EH (cell line): ENCODE measurements around the gene TNFAIP8L3.
"Not testable (repeated sequence)": the region's sequence is repeated elsewhere in the genome, so short reads cannot be mapped to it uniquely, and the experiment has no call there.

Experiments
- DNase-seq: peaks from one replicate; pipeline ENCODE4 v3.0.0-alpha.2; 2015; ENCODE audit warnings: low read depth

TNFAIP8L3 gene

DNA sequence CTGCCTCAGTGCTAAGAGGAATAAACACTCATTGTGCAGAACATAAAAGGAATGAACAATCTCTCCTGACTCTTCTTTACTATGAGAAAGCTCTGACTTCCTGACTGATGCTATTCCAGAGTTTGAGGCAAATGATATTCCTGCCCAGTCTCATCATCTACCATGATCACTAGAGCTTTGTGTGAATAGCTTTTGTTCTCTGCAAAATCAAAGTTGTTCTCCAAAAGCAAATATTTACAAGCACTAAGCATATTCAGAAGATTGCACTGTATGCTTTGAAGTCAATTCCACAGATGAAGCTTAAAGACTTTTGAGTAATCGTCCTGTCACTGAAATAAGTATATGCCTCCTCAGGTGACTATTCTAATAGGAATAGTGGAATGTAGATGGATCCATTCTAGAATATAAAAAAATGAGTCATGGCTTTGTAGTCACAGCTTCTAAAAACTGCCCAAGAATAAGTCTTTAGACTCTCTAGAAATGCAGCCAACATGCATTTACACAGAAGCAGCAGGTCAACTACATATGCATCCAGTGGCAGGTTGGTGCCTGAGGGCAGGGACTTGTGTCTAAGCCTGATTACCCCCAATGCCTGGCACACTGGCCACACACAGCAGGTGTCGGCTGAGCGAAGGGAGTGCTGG, 34.6 kb downstream of the TNFAIP8L3 start:
- no peak for DNase-seq

DNA sequence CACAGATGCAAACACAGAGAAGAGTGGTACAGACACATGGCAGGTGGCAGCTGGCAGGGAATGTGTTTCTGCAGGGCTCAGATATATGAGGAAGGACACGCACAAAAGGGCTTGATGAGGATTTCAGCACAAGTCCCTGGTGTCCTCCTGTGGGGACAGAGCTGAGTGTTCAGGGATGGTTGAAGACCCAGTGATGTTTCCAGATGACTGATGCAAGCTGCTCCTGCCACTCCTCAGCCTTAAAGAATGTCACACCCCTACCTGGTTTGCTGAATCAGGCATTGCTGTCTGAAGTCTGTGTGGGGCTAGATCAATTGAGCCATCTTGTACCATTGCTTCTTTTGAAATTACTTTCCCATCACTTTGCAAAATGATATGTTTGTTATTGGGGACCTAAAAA, 40.2 kb downstream of the TNFAIP8L3 start:
- no peak for DNase-seq

DNA sequence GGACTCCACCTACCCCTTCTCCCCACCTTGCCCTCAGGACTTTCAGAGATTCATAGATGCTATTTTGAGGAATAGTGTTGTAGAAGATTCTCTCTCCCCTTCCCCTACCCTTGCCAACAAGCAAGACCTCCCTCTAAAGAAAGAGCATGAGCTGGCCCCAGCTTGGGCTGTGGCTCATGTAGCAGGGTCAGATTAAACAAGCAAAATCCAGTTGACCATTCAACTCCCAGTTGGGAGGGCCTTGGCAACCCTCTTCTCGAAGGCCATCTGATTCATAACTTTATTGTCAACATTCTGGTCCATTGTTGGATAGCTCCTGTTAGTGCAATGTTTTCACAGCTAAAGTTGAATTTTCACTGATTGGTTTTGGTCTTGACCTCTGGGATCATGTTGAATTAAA, 41.1 kb downstream of the TNFAIP8L3 start:
- DNase-seq, result no peak

DNA sequence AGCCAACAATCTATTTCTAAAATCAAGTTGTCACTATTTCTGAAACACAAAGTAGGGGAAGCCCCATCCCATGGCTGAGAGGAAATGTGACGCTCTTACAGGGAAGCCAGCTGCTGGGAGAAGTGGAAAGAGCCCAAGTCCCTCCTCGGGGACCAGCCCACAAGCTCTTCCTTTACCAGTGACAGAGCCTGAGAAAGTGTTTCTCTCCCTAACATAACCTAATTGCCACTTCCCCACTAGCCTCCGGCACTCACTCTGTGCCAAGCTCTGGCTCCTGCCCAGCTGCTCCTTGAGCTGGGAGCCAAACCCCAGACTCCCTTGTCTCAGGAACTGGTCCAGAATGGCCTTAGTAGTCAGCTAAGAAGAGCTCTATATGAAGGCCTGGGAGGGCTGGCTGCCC, 42.9 kb downstream of the TNFAIP8L3 start:
- peak; percentile 52 for DNase-seq

DNA sequence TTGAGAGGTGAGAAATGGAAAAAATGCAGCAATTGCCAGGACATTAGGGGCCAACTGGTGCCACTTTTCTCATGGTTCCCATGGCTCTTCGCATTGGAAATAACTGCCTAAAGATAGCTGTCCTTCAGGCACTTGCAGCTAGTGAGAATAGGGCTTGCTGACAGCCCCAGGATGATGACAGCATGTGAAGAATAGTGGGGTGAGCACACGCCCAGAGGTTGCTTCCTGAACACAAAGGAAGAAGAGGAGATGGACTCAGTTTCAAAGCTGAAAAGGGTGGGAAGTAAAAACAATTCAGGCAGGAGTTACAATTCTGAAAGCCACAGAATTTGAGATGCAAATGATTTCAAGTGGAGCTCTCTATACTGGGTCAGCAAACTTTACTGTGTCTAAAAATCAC, 45.6 kb downstream of the TNFAIP8L3 start:
- no peak for DNase-seq

DNA sequence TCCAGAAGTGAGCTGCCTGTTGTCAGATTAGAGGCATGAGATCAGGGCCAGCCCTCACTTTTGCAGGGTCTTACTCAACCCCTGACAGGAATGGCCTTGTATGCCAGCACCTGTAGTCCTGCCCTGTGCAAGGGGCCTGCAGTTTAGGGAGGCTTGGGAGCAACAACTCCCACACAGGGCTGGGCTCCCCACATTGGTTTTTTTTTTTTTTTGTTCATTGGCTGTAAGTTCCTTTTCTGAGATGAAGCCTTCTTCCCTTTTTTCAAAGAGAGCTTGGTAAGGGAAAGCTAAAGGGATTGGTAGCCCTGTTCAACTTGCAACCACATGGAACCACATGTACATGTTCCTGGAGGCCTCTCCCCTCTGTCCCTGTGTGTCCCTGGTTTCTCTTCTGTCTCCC, 46.4 kb downstream of the TNFAIP8L3 start:
- DNase-seq, result no peak

DNA sequence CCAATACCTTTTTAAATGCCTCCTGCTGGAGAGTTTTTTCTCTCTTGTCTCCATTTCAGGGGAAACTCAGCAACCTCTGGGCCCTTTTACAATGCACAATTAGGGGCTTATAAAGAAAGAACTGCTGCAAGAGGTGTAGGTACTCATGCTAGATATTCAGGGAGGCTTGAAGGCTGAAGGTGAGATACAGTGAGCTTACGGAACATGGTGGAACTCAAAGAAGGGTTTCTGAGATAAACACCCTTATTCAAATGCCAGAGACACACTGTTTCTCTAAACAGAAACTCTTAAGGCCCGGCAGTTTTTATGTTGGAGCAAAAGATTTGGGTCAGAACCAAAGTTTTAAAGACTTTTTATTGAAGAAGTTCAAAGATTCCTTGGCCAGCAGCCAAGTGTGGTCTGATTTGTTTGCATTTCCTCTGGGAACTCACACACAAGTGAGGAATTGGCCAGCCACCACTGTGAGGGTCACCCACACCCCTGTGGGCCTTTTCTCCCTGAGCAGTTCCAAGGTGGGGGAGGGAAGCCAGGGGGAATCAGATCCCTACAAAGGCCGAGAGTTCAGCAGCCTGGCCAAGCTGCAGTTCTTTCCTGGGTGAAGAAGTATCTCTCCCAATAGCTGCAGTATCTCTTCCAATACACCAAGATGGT, 47.8 kb downstream of the TNFAIP8L3 start:
- peak; percentile 66 for DNase-seq

DNA sequence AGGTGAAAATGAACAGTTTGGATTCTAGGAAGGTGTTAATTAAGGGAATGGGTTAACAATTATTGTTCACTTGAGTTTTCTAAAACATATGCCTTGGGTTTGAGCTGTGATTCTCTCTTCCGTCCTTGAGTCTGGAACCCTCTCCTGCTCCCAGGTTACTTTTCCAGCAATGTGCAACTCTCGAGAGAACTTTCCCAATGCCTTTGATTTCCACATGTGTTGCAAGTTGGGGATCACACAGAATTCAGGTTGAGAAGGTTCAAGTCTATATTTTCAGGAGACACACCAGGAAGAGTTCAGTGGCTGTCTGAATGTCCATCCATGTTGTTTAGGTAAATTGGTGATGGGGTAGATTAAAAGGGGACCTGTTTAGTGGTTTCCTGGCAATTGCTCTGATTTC, 48.7 kb downstream of the TNFAIP8L3 start:
- DNase-seq, result no peak

DNA sequence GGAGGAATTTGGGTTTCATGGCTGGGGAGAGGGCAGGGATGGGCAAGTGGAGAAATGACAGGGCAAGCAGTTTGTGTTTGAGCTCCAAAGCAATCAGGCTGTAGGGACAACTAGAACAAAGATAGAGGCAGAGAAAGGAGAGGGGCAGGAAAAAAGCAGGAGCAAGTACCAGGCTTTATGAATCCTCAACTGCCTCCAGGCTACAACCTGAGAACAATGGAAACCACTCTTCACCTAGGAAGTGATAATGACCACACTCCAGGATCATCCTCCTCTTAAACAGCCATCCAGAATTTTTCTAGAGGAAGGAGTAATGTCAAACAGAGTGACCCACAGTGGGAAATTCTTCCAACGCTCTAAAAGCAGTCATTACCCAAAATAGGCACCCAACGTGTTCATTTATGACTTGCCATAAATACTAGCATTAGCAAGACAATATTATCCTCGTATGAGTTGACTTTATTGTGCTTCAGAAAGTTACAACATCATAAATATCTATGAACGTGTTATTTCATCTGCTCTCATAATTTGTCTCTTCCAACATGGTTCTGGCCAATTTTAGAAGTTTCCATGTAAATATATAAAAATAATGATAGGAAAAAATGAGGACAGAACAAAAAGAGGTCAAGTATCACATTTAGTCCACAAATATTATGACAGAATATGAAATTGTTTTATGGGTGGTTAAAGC, 50.5 kb downstream of the TNFAIP8L3 start:
- DNase-seq, result no peak

DNA sequence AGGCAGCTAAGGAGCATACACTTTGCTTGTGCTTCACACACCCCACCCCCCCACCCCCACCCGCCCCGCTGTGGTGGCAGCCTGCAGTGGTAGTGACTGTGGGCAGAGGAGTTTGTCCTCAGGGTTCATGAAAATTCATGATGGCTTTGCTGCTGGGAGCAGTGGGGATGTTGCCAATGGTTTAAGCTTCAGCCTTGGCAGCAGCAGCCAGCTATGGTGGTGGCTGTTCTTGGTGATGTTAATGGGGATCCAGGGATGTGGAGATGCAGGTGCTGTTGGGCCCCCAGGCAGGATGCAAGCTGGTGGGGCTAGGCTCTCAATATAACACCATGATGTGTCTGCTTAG, 55.8 kb downstream of the TNFAIP8L3 start:
- DNase-seq, result no peak

DNA sequence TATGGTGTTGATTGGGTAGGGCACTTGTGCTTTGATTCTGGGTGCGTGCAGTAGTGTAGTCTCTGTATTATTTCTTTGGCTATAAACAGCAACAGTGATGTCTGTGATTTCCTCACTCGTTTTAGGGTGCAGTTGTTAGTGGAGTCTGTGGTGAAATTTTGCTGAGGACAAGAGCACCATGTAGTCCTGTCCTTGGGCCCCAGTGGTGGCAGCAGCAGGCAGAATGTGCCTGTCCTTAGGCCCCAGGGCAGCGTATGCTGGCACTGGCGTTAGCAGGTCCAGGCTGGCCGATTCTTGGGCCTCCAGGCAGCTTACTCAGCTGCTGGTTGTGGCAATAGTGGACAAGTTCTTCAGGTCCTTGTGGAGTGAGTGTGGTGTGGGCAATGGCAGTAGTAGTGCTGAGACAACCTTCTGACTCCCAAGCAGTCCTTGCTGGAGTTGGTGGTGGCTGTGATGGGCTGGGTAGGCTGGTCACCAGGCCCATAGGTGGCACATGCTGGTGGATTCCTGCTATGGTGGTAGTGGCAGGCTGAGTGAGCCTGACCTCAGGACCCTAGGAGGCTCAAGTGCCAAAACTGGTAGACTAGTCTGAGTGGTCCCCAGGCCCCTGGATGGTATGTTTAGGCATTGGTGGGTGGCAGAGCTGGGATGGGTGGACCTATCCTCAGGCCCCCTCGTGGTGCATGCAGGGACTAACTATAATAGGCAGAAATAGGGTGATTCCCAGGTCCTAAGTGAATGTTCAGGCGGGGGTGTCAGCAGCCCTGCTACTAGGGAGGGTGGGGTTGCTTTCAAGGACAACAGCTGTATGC, 56.3 kb downstream of the TNFAIP8L3 start:
- no peak for DNase-seq

DNA sequence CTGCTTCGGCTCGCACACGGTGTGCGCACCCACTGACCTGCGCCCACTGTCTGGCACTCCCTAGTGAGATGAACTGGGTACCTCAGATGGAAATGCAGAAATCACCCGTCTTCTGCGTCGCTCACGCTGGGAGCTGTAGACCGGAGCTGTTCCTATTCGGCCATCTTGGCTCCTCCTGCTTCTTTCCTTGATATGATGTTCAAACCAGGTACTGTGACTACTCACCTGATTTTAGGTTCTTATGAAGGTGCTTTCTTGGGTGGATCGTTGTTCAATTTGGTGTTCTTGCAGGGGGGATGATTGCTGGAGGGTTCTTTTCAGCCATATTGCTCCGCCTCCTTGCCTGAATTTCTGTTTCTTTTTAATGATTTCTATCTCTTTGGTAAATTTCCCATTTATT, 57.2 kb downstream of the TNFAIP8L3 start:
- not testable (repeated sequence) for DNase-seq

DNA sequence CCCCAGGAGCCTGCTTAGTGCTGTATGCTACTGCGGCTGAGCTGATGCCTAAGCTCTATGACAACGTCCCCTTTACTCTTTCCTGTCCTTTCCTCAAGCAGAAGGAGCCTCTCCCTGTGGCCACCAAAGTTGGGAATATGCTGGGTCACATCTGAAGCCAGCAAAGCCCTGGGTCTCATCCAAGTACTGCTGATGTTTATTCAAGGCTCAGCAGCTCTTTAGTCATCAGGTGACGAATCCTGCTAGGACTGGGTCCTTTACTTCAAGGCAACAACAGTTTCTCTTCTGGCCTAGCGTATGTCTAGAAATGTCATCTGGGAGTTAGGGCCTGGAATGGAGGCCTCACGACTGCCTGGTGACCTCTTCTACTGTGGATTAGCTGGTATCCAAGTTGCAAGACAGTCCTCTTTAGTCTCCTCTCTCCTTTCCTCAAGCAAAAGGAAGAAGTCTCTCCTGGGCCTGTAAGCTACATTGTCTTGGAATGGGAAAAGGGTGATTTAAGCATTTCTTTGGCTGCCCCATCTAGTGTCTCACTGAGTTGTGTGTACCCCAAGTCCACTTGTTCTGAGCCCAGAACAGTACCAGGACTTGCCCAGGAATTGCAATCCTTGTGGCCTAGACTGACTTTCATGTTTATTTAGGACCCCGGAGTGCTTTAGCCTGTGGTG, 63.9 kb downstream of the TNFAIP8L3 start:
- DNase-seq, result peak; percentile 92

DNA sequence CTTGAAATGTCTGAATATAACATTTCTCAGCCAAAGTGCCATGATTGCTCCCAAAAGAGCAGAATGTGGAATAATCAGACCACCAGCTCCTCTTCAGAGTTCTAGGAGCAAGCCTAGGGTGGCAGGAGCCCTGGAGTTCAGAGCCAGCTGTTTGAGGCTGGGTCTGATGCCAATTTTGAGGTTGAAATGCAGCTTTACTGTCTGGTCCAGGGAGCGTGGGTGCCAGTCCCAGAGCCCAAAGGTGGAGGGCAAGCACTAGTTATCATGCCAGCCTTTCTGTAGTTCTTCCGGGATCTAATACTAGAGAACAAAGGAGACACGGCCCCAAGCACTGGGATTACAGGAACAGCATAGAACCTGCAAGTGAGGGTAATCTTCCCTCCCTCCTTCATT, 69.3 kb downstream of the TNFAIP8L3 start:
- DNase-seq, result no peak

DNA sequence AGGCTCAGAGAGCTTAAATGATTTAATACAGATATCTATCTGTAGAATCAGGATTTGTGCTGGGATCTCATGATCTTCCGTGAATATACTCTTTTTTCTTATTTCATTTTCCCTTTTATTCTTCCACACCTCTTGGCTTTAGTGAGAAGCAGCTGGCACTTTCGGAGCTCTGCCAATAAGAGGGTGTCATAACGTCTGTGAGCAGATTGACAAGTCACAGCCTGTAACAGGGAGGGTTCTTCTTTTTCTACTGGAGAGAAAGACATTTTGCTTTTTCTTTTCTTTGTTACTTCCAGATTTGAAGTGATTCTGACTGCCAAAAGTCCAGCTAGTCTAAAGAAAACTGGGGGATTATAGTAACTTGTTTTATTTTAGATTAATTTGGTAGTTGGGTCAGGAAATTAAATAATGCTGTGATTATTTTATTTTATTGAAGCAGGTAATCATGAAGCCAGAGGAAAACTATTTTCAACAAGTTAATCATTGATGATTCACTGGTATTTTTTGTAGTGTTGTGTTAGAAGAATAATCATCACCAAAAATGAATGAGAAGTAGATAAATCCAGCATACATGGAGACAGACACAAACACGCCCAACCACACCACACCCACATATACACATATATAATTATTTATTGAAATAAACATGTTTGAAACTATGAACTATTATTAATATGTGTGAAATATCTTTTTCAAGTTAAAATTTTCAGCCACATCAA, 69.8 kb downstream of the TNFAIP8L3 start:
- no peak for DNase-seq

DNA sequence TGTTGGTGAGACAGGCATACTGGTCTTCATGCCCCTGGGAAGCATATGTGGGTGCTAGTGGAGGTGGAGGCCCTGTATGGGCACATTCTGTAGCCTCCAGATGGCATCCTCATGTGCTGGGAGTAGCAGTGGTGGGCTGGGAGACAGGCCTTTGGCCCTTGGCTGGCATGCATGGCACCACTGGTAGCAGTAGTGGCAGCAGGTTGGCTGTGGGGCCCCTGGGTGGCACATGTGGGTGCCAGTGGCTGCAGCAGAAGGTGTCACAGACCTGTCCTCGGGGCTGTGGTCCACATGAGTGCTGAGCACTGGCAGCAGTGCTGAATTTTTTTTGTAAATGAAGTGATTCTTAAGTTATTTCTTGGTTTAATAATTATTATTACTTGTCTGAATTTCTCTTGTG, 71.2 kb downstream of the TNFAIP8L3 start:
- no peak for DNase-seq

DNA sequence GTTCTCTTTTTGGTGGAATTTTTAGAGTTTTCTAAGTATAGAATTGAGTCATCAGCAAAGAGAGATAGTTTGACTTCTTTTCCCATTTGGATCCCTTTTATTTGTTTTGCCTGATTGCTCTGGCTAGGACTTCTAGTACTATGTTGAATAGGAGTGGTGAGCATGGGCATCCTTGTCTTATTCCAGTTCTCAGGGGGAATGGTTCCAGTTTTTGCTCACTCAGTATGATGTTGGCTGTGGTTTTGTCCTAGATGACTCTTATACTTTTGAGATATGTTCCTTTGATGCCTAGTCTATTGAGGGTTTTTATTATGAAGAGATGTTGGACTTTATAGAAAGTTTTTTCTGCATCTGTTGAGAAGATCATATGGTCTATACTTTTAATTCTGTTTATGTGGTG, 72.5 kb downstream of the TNFAIP8L3 start:
- DNase-seq, result peak; percentile 18

DNA sequence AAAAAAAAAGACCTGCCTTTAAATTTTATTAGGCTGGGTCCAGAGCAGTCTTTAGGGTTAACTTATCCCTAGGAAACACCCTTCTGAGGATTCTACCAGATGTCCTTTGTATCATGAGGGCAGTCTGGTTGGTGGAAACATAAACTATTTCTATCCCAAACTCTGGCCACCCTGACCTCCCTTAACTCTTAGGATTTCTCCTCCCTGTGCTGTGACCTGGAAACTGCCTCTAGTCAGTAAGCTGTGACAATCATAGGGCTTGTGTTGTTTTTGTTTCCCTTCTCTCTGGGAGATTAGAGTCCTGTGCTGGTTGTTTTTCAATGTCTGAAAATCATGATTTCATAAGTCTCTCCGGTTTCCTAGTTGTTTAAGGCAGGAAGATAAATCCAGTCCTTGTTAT, 78.1 kb downstream of the TNFAIP8L3 start:
- no peak for DNase-seq

DNA sequence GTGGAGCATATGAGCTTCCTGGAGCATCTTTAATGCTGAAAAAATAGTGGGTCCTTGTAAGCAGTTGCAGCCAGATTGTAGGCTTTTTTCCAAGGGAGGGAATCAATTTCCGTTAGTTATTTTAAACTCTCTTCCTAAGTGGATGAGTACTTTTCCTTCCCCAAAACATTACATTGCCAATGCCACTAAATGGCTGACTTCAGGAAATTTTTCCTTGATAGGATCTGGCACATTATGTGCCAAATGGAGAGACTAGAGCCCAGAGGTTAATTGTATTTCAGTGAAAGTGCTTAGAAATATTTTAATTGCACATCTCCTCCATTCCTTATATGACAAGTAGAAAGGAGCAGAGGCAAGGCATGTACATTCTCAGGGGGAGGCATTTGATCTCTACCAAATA, 83.5 kb downstream of the TNFAIP8L3 start:
- no peak for DNase-seq

DNA sequence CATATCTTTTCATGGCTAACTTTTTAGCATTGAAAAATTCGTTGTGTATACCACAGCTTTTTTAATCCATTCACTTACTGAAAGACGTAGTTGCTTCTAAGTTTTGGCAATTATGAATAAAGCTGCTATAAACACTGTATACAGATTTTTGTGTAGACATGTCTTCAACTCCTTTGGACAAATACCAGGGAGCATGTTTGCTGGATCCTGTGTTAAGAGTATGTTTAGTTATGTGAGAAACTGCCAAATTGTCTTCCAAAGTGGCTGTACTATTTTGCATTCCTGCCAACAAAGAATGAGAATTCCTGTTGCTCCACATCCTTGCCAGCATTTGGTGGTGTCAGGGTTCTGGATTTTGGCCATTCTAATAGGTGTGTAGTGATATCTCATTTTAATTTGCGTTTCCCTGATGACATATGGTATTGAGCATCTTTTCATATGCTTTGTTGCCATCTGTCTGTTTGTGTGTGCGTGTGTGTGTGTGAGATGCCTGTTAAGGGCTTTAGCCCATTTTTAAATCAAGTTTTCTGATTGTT, 87.5 kb downstream of the TNFAIP8L3 start:
- DNase-seq, result no peak
